ENCODE measurements around the gene RNF7.

GRCh38 chr3:141796081-141796888 lies 58.2 kb downstream of the RNF7 start:
- no peak for TF ChIP-seq CTCF (IDR thresholded peaks at IDR 0.05)
- no peak for TF ChIP-seq POLR2A (IDR thresholded peaks at IDR 0.05)
- no peak for TF ChIP-seq EP300 (IDR thresholded peaks at IDR 0.05; ENCODE audit: low read depth)
- TF ChIP-seq POLR2AphosphoS5 (IDR thresholded peaks at IDR 0.05) = peak in 1 of 3 donors; percentile 26

All from transverse colon (tissue), 4 donors.